ENCODE results near the gene UPK3BL1.
"Not testable (repeated sequence)": the region's sequence is repeated elsewhere in the genome, so short reads cannot be mapped to it uniquely, and the experiment has no call there.

DNA sequence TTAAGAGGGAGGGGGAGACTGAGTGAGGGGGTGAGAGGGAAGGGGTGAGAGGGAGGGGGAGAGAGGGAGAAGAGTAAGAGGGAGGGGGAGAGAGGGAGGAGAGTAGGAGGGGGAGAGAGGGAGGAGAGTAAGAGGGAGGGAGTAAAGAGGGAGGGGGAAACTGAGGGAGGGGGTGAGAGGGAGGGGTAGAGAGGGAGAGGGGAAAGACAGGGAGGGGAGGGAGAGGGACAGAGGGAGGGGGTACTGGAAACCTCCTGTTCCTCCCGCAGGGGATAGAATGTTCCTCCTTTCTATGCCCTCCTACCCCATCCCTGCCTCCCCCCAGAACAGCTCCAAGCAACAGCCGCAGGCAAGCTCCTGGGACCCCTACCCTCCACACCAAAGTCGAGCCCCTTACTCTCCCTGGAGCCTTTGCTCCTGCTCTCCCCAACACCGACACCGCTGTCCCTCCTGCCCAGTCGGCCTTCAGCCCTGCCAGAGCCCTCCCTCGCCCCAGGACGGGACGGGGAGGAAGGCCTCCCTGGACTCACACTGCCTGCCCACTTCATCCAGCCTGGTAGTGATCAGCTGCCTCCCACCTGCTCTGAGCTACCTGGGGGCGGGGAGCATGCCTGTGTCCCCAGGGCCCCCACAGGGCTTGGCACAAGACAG, 30.8 kb downstream of the UPK3BL1 start:
- TF ChIP-seq, protein P1, sequence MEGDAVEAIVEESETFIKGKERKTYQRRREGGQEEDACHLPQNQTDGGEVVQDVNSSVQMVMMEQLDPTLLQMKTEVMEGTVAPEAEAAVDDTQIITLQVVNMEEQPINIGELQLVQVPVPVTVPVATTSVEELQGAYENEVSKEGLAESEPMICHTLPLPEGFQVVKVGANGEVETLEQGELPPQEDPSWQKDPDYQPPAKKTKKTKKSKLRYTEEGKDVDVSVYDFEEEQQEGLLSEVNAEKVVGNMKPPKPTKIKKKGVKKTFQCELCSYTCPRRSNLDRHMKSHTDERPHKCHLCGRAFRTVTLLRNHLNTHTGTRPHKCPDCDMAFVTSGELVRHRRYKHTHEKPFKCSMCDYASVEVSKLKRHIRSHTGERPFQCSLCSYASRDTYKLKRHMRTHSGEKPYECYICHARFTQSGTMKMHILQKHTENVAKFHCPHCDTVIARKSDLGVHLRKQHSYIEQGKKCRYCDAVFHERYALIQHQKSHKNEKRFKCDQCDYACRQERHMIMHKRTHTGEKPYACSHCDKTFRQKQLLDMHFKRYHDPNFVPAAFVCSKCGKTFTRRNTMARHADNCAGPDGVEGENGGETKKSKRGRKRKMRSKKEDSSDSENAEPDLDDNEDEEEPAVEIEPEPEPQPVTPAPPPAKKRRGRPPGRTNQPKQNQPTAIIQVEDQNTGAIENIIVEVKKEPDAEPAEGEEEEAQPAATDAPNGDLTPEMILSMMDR (IDR thresholded peaks at IDR 0.05; ENCODE audit: poor library complexity), result not testable (repeated sequence)
- TF ChIP-seq EZH2 (IDR thresholded peaks at IDR 0.05; ENCODE audit: borderline replicate concordance); EZH2phosphoT487 (IDR thresholded peaks at IDR 0.05; ENCODE audit: low read depth, severe bottlenecking, unreplicated experiment): not testable (repeated sequence)

All from hepatocyte (in vitro differentiated cells).